CD14-positive monocyte (primary cell): ENCODE data around the gene CNPY2. TPM values are rescaled to one million over a fixed set of nuclear protein-coding genes. Genes with fewer than 3 reads are reported as not detected.
"Not testable (repeated sequence)": the region's sequence is repeated elsewhere in the genome, so short reads cannot be mapped to it uniquely, and the experiment has no call there.

Source experiments
- DNase-seq, 3 donors: peaks; one replicate each; pipeline ENCODE4 v3.0.0-alpha.2; 2011 to 2022
- H2AFZ ChIP-seq: 2 replicates; pipeline ENCODE4 v1.6.0; 2012; ENCODE audit warnings: mild to moderate bottlenecking, low read depth, low read length, inconsistent platforms; ENCODE audit not compliant: insufficient read depth, poor library complexity, severe bottlenecking
- H3K27ac ChIP-seq, 2 donors: 1 replicate in 1 of 2; 2 replicates in 1 of 2; pipeline ENCODE4 v1.5.1; 2012 to 2013; ENCODE audit warnings: low read length in 2 of 2, control low read depth in 1 of 2, inconsistent platforms in 1 of 2, low read depth in 1 of 2, mild to moderate bottlenecking in 1 of 2
- H3K27me3 ChIP-seq, 2 donors: one replicate each; pipeline versions ENCODE4 v1.6.0 to v1.6.1; 2011 to 2013; ENCODE audit warnings: low read length in 2 of 2; ENCODE audit not compliant: control insufficient read depth in 2 of 2, insufficient read depth in 2 of 2
- H3K36me3 ChIP-seq, 2 donors: replicated peaks in 1 of 2; 1 replicate in 1 of 2; 2 replicates in 1 of 2; pipeline versions ENCODE4 v1.5.1 to v1.6.1; 2012 to 2013; ENCODE audit warnings: low read length in 2 of 2, control low read depth in 1 of 2, inconsistent platforms in 1 of 2, mild to moderate bottlenecking in 1 of 2; ENCODE audit not compliant: insufficient read depth in 2 of 2, control insufficient read depth in 1 of 2
- H3K4me1 ChIP-seq, 2 donors: 1 replicate in 1 of 2; 2 replicates in 1 of 2; pipeline versions ENCODE4 v1.5.1 to v1.6.1; 2012 to 2013; ENCODE audit warnings: low read length in 2 of 2, control low read depth in 1 of 2, inconsistent platforms in 1 of 2, mild to moderate bottlenecking in 1 of 2, moderate library complexity in 1 of 2; ENCODE audit not compliant: insufficient read depth in 2 of 2, control insufficient read depth in 1 of 2
- H3K4me2 ChIP-seq: replicated peaks from 2 replicates; pipeline ENCODE3; 2012; ENCODE audit warnings: low read length, moderate library complexity, mild to moderate bottlenecking; ENCODE audit not compliant: poor library complexity, severe bottlenecking; ENCODE audit errors: extremely low read depth
- H3K4me3 ChIP-seq, 3 experiments: fragments of 200-600 bp in 1 of 3; sonication (generic) in 1 of 3; replicated peaks in 1 of 3; 1 replicate in 2 of 3; 2 replicates in 1 of 3; pipeline ENCODE4 v1.5.1; 2011 to 2013; ENCODE audit warnings: low read length in 3 of 3, mild to moderate bottlenecking in 3 of 3, control low read depth in 2 of 3, low read depth in 2 of 3, inconsistent platforms in 1 of 3, moderate library complexity in 1 of 3
- H3K79me2 ChIP-seq: 2 replicates; pipeline ENCODE4 v1.6.0; 2012; ENCODE audit warnings: mild to moderate bottlenecking, control low read depth, inconsistent platforms, low read length, moderate library complexity; ENCODE audit not compliant: insufficient read depth
- H3K9ac ChIP-seq: 2 replicates; pipeline ENCODE4 v1.6.0; 2017; ENCODE audit warnings: low read length, mild to moderate bottlenecking; ENCODE audit not compliant: insufficient read depth, poor library complexity, severe bottlenecking
- H3K9me3 ChIP-seq, 2 donors: replicated peaks in 1 of 2; 1 replicate in 1 of 2; 2 replicates in 1 of 2; pipeline versions ENCODE4 v1.5.1 to v1.6.1; 2012 to 2013; ENCODE audit warnings: low read length in 2 of 2, control low read depth in 1 of 2; ENCODE audit not compliant: control insufficient read depth in 1 of 2, insufficient read depth in 1 of 2
- H4K20me1 ChIP-seq: 2 replicates; pipeline ENCODE4 v1.6.0; 2012; ENCODE audit warnings: mild to moderate bottlenecking, low read length, control low read depth, moderate library complexity; ENCODE audit not compliant: insufficient read depth
- H3K27ac Mint-ChIP-seq, 7 donors: one replicate each; pipeline ENCODE4 v1.8.0; 2020; ENCODE audit warnings: mild to moderate bottlenecking in 7 of 7, mixed read lengths in 7 of 7, moderate library complexity in 6 of 7, inconsistent platforms in 2 of 7
- H3K27me3 Mint-ChIP-seq, 3 donors: one replicate each; pipeline ENCODE4 v1.8.0; 2021 to 2022; ENCODE audit warnings: low read depth in 3 of 3, mild to moderate bottlenecking in 3 of 3, mixed read lengths in 3 of 3, moderate library complexity in 3 of 3, inconsistent platforms in 1 of 3
- H3K36me3 Mint-ChIP-seq, 2 donors: one replicate each; pipeline ENCODE4 v1.8.0; 2020; ENCODE audit warnings: mixed read lengths in 2 of 2, inconsistent platforms in 1 of 2, mild to moderate bottlenecking in 1 of 2
- H3K4me1 Mint-ChIP-seq: one replicate; pipeline ENCODE4 v1.8.0; 2020; ENCODE audit warnings: mild to moderate bottlenecking, mixed read lengths
- H3K4me3 Mint-ChIP-seq, 2 donors: one replicate each; pipeline ENCODE4 v1.8.0; 2020; ENCODE audit warnings: mild to moderate bottlenecking in 2 of 2, mixed read lengths in 2 of 2, moderate library complexity in 1 of 2
- H3K9me3 Mint-ChIP-seq, 7 donors: one replicate each; pipeline ENCODE4 v1.8.0; 2020 to 2022; ENCODE audit warnings: mixed read lengths in 7 of 7, mild to moderate bottlenecking in 6 of 7, moderate library complexity in 6 of 7, inconsistent platforms in 2 of 7
- CTCF ChIP-seq: fragments of 200-600 bp; IDR thresholded peaks from one replicate; pipeline ENCODE4 v1.8.0; 2022; ENCODE audit warnings: antibody characterized with exemption, mild to moderate bottlenecking
- WGBS: methylation state at CpG from one replicate; pipeline ENCODE4 v1.1.5; 2013; ENCODE audit warnings: missing lambda C conversion rate; ENCODE audit not compliant: insufficient coverage; 5-methylcytosine and 5-hydroxymethylcytosine counted together
- intact Hi-C, 2 donors: fragments of 100-400 bp; cut with micrococcal nuclease; formaldehyde crosslinking; loops; one replicate each; pipeline versions ENCODE4 v1.15.0 to v1.15.1; 2023
- polyA plus RNA-seq, 3 donors: library from polyadenylated mRNA; depleted of rRNA in 1 of 3; unstranded in 2 of 3; stranded (reverse) in 1 of 3; fragments of 300-500 nt in 2 of 3; fragments of >200 nt in 1 of 3; fragmentation: Illumina TruSeq in 2 of 3; gene quantifications; 1 replicate in 2 of 3; 2 replicates in 1 of 3; pipeline ENCODE4 v1.2.3, GENCODE V29; 2012 to 2021

CNPY2 gene
- polyA plus RNA-seq, 3 donors: 50.4 to 122 (median 121) TPM

- TF ChIP-seq CTCF: no peak
- WGBS: 80% methylated on average over 1 of the region's 4 CpGs
- no peaks in the 10 kb centered on the region for H3K27me3 ChIP-seq
- no peaks in the 10 kb centered on the region for H3K9me3 Mint-ChIP-seq
- H2AFZ ChIP-seq: no peak overlapping the region
- H3K27ac Mint-ChIP-seq: peak overlapping the region in 2 of 7 donors; percentile 27 to 33
- H3K4me2 ChIP-seq: no peak overlapping the region
- H3K4me3 Mint-ChIP-seq: no peak overlapping the region
- H3K36me3 ChIP-seq: peaks cover 64 to 86% of the 10 kb centered on the region in 2 donors
- H3K4me3 ChIP-seq: no peak overlapping the region
- H3K9ac ChIP-seq: no peak overlapping the region
- H4K20me1 ChIP-seq: peaks cover 39% of the 10 kb centered on the region
- H3K27ac ChIP-seq: peak overlapping the region in 1 of 2 donors; percentile 22
- peaks cover 0 to 3% (median 0%) of the 10 kb centered on the region in 3 donors for H3K27me3 Mint-ChIP-seq
- intact Hi-C loops: no loop called here
- peaks cover 54 to 80% of the 10 kb centered on the region in 2 donors for H3K36me3 Mint-ChIP-seq
- no peaks in the 10 kb centered on the region for H3K9me3 ChIP-seq
- DNase-seq: no peak
- H3K4me1 Mint-ChIP-seq: peaks cover 4% of the 10 kb centered on the region
- H3K4me1 ChIP-seq: no peaks in the 10 kb centered on the region
- H3K79me2 ChIP-seq: peaks cover 37% of the 10 kb centered on the region
These were observed 29.6 kb downstream of the CNPY2 start for GRCh38 chr12:56286044-56286830.

GRCh38 chr12:56284263-56284662, 31.5 kb downstream of the CNPY2 start:
- Histone ChIP-seq H4K20me1 (peaks cover 26% of the 10 kb centered on the region), H3K36me3 (peaks cover 62 to 91% of the 10 kb centered on the region in 2 donors), H3K79me2 (peaks cover 18% of the 10 kb centered on the region)
- H3K27me3 ChIP-seq, H3K4me3 ChIP-seq, H3K4me2 ChIP-seq, DNase-seq, H3K27ac ChIP-seq, H3K9me3 ChIP-seq, H3K4me1 Mint-ChIP-seq, H3K27ac Mint-ChIP-seq, H3K9ac ChIP-seq, intact Hi-C loops, H3K4me3 Mint-ChIP-seq, H3K27me3 Mint-ChIP-seq, H2AFZ ChIP-seq, H3K4me1 ChIP-seq, H3K9me3 Mint-ChIP-seq: not testable (repeated sequence)
- H3K36me3 Mint-ChIP-seq: peaks cover 53 to 82% of the 10 kb centered on the region in 2 donors
- WGBS: 100% methylated on average over 1 of the region's 5 CpGs
